ENCODE measurements around the gene RFX1.

GRCh38 chr19:14021474-14021873 lies 15.4 kb upstream of the RFX1 start:
- TF ChIP-seq POLR2AphosphoS5 (IDR thresholded peaks at IDR 0.05; ENCODE audit: borderline replicate concordance, low read depth, low read length), result no peak
- no peak for TF ChIP-seq EZH2 (IDR thresholded peaks at IDR 0.05)
